Measurements from ENCODE around the gene NF2. TPM values are rescaled to one million over a fixed set of nuclear protein-coding genes. Genes with fewer than 3 reads are reported as not detected.

NF2 gene
- total and polyA plus RNA-seq, 2 of the 8 experiments (the other 6 are each of a cell fraction or from before 2014, with no cell fraction given): 17.6 to 53.6 TPM

GRCh38 chr22:29587938-29588699 lies 15.3 kb upstream of the NF2 start:
- H3K23ac ChIP-seq (ENCODE audit: insufficient read length): no peak overlapping the region
- H3K79me1 ChIP-seq (ENCODE audit: low read depth, low read length): no peaks in the 10 kb centered on the region
- H3K56ac ChIP-seq (replicated peaks; ENCODE audit: insufficient read length, low read depth, low read length): no peak overlapping the region
- no peaks in the 10 kb centered on the region for H3K4me1 ChIP-seq (replicated peaks in 1 of 4; ENCODE audit: control insufficient read depth in 3 of 4, insufficient read depth in 4 of 4, low read length in 3 of 4)
- H3K9ac ChIP-seq (replicated peaks in 1 of 4; ENCODE audit: extremely low read depth in 1 of 4, low read depth in 3 of 4, low read length in 3 of 4): no peak overlapping the region
- no peak for FAIRE-seq
- no peak overlapping the region for H2BK12ac ChIP-seq (ENCODE audit: low read depth, low read length)
- no peak overlapping the region for H3K27ac ChIP-seq (ENCODE audit: low read depth, low read length)
- no peaks in the 10 kb centered on the region for H3K79me2 ChIP-seq (ENCODE audit: control insufficient read depth in 1 of 2, insufficient read depth in 2 of 2, low read length in 2 of 2)
- H2BK15ac ChIP-seq (ENCODE audit: low read length): no peak overlapping the region
- no peak overlapping the region for H3K4me2 ChIP-seq (ENCODE audit: insufficient read depth in 1 of 2, low read depth in 2 of 2, low read length in 2 of 2)
- H3K9me3 ChIP-seq (ENCODE audit: insufficient read depth in 2 of 2, low read depth in 1 of 2, low read length in 1 of 2): no peaks in the 10 kb centered on the region
- H3K27me3 ChIP-seq (replicated peaks in 1 of 4; ENCODE audit: control insufficient read depth in 3 of 4, extremely low read depth in 1 of 4, insufficient read depth in 3 of 4, low read length in 3 of 4): no peaks in the 10 kb centered on the region
- no peak overlapping the region for H3K4ac ChIP-seq (replicated peaks; ENCODE audit: insufficient read length, low read depth, low read length)
- 0 out of 2 replicates have a peak overlapping the region, but pooled peaks have one; percentile 13 for H2AK5ac ChIP-seq (ENCODE audit: low read depth, low read length)
- H2AFZ ChIP-seq (ENCODE audit: low read length): no peak overlapping the region
- no peak overlapping the region for H4K8ac ChIP-seq (ENCODE audit: extremely low read depth, insufficient read depth, low read length)
- H3K14ac ChIP-seq (ENCODE audit: insufficient read length): no peak overlapping the region
- no peak overlapping the region for H2BK5ac ChIP-seq (ENCODE audit: low read depth, low read length)
- no peaks in the 10 kb centered on the region for H3K36me3 ChIP-seq (ENCODE audit: control insufficient read depth in 2 of 4, insufficient read depth in 4 of 4, low read length in 3 of 4)
- ChIA-PET POLR2A (ENCODE audit: partially characterized antibody) (interaction anchor here (0.7 to 3.2 kb wide), 5 partner anchors 8 to 34 kb away, joined by 3 to 11 read pairs (median 3); no protein-coding TSS in a partner anchor), CTCF (ENCODE audit: partially characterized antibody) (interaction anchor here (0.8 to 4.7 kb wide), 6 partner anchors 12 to 130 kb away, joined by 3 to 38 read pairs (median 10); no protein-coding TSS in a partner anchor)
- H3K18ac ChIP-seq (ENCODE audit: extremely low read depth, low read length): no peak overlapping the region
- no peaks in the 10 kb centered on the region for H3K23me2 ChIP-seq (ENCODE audit: low read depth, low read length)
- no peak overlapping the region for H4K91ac ChIP-seq (replicated peaks; ENCODE audit: insufficient read length, low read length)
- H2BK120ac ChIP-seq (replicated peaks; ENCODE audit: low read depth, low read length): no peak overlapping the region
- no peak overlapping the region for H2BK20ac ChIP-seq (ENCODE audit: low read length)
- no peak overlapping the region for H3K4me3 ChIP-seq (ENCODE audit: extremely low read depth in 1 of 4, insufficient read depth in 2 of 4, low read depth in 3 of 4, low read length in 4 of 4)
- no peak overlapping the region for H4K5ac ChIP-seq (ENCODE audit: insufficient read length, low read depth, low read length)
- no peaks in the 10 kb centered on the region for H4K20me1 ChIP-seq (replicated peaks in 1 of 2; ENCODE audit: control insufficient read depth in 1 of 2, insufficient read depth in 2 of 2, low read length in 2 of 2)
- no peak for DNase-seq (ENCODE audit: low read depth in 1 of 2, low spot score in 2 of 2)
- WGBS, 2 experiments (ENCODE audit: extremely low coverage in 1 of 2, insufficient coverage in 1 of 2, insufficient read length in 1 of 2, insufficient replicate concordance in 2 of 2, low coverage in 1 of 2, low lambda C conversion rate in 2 of 2, missing lambda C conversion rate in 1 of 2): 91% methylated on average over 9 of the region's 9 CpGs; no CpG with 5 or more reads in 1 of the 2 experiments
- TF ChIP-seq SUZ12 (IDR thresholded peaks at IDR 0.05; ENCODE audit: low read length): no peak
- TF ChIP-seq USF2 (IDR thresholded peaks at IDR 0.05; ENCODE audit: low read length): no peak
- TF ChIP-seq ZNF274 (IDR thresholded peaks at IDR 0.05; ENCODE audit: borderline replicate concordance, extremely low read depth, low read length): no peak
- TF ChIP-seq CHD1 (IDR thresholded peaks at IDR 0.05; ENCODE audit: low read depth, low read length): no peak
- no peak for TF ChIP-seq SP4 (IDR thresholded peaks at IDR 0.05; ENCODE audit: low read length)
- no peak for TF ChIP-seq RAD21 (IDR thresholded peaks at IDR 0.05 in 1 of 2, conservative IDR thresholded peaks at IDR 0.05 in 1 of 2; ENCODE audit: low read depth in 2 of 2, low read length in 2 of 2)
- TF ChIP-seq JUN (IDR thresholded peaks at IDR 0.05; ENCODE audit: low read depth, low read length): no peak
- no peak for TF ChIP-seq CTCF (IDR thresholded peaks at IDR 0.05; ENCODE audit: control extremely low read depth in 1 of 3, insufficient read depth in 1 of 3, low read depth in 1 of 3, low read length in 3 of 3)
